HEK293 (cell line): ENCODE measurements around the gene HDAC1.
A peak's percentile ranks its signal among the peaks of the same experiment; 100 is the strongest.

Experiments used
- BCL11A ChIP-seq: fragments of 450-650 bp; formaldehyde crosslinking; IDR thresholded peaks from 2 replicates; pipeline ENCODE4 v1.5.1; 2016; ENCODE audit warnings: low read depth, missing biosample characterization, missing genetic modification characterization
- HOXA7 ChIP-seq: sonication (generic); formaldehyde crosslinking; IDR thresholded peaks from 2 replicates; pipeline ENCODE4 v1.8.1; 2022; ENCODE audit warnings: missing genetic modification reagents, borderline replicate concordance
- HOXC10 ChIP-seq: sonication (generic); formaldehyde crosslinking; IDR thresholded peaks from 2 replicates; pipeline ENCODE4 v1.8.1; 2023; ENCODE audit warnings: mild to moderate bottlenecking, missing genetic modification reagents
- KLF16 ChIP-seq: fragments of 450-650 bp; formaldehyde crosslinking; IDR thresholded peaks from 2 replicates; pipeline ENCODE4 v1.5.1; 2017; ENCODE audit warnings: missing biosample characterization, missing genetic modification characterization
- KLF8 ChIP-seq: fragments of 450-650 bp; formaldehyde crosslinking; IDR thresholded peaks from 2 replicates; pipeline ENCODE4 v1.5.1; 2016; ENCODE audit warnings: missing biosample characterization, missing genetic modification characterization
- KLF9 ChIP-seq: fragments of 450-650 bp; formaldehyde crosslinking; IDR thresholded peaks from 2 replicates; pipeline ENCODE4 v1.5.1; 2016; ENCODE audit warnings: missing biosample characterization, missing genetic modification characterization, low read depth
- WT1 ChIP-seq: fragments of 450-650 bp; formaldehyde crosslinking; IDR thresholded peaks from 2 replicates; pipeline ENCODE4 v1.5.1; 2016; ENCODE audit warnings: missing biosample characterization, missing genetic modification characterization
- ZBTB7A ChIP-seq: fragments of 450-650 bp; formaldehyde crosslinking; IDR thresholded peaks from 2 replicates; pipeline ENCODE4 v1.5.1; 2016; ENCODE audit warnings: low read depth, missing biosample characterization, missing genetic modification characterization
- ZNF121 ChIP-seq: fragments of 450-650 bp; formaldehyde crosslinking; IDR thresholded peaks from 2 replicates; pipeline ENCODE4 v1.5.1; 2016; ENCODE audit warnings: missing biosample characterization, missing genetic modification characterization
- ZNF155 ChIP-seq: fragments of 450-650 bp; formaldehyde crosslinking; IDR thresholded peaks from 2 replicates; pipeline ENCODE4 v1.5.1; 2016; ENCODE audit warnings: missing biosample characterization, missing genetic modification characterization
- ZNF223 ChIP-seq: fragments of 450-650 bp; formaldehyde crosslinking; IDR thresholded peaks from 2 replicates; pipeline ENCODE4 v1.5.1; 2016; ENCODE audit warnings: missing biosample characterization, missing genetic modification characterization
- ZNF274 ChIP-seq, 2 experiments: fragments of 200-500 bp in 1 of 2; fragments of 450-650 bp in 1 of 2; sonication (Bioruptor generic) in 1 of 2; formaldehyde crosslinking in 1 of 2; IDR thresholded peaks; 2 replicates each; pipeline versions ENCODE4 v1.5.1 to v1.6.1; 2014 to 2016; ENCODE audit warnings: borderline replicate concordance in 1 of 2, inconsistent platforms in 1 of 2, low read length in 1 of 2, missing biosample characterization in 1 of 2, missing genetic modification characterization in 1 of 2
- ZNF324 ChIP-seq: fragments of 450-650 bp; formaldehyde crosslinking; IDR thresholded peaks from 2 replicates; pipeline ENCODE4 v1.5.1; 2016; ENCODE audit warnings: missing biosample characterization, missing genetic modification characterization
- ZNF501 ChIP-seq: fragments of 450-650 bp; formaldehyde crosslinking; IDR thresholded peaks from 2 replicates; pipeline ENCODE4 v1.5.1; 2016; ENCODE audit warnings: missing biosample characterization, missing genetic modification characterization
- ZNF530 ChIP-seq: fragments of 450-650 bp; formaldehyde crosslinking; IDR thresholded peaks from 2 replicates; pipeline ENCODE4 v1.5.1; 2016; ENCODE audit warnings: low read depth, missing biosample characterization, missing genetic modification characterization
- ZNF555 ChIP-seq: fragments of 450-650 bp; formaldehyde crosslinking; conservative IDR thresholded peaks from 2 replicates; pipeline ENCODE4 v1.5.1; 2017; ENCODE audit warnings: missing biosample characterization, mild to moderate bottlenecking, missing genetic modification characterization, inconsistent platforms
- ZNF600 ChIP-seq: fragments of 450-650 bp; formaldehyde crosslinking; IDR thresholded peaks from 2 replicates; pipeline ENCODE4 v1.5.1; 2016; ENCODE audit warnings: missing biosample characterization, missing genetic modification characterization
- ZNF623 ChIP-seq: fragments of 450-650 bp; formaldehyde crosslinking; IDR thresholded peaks from 2 replicates; pipeline ENCODE4 v1.5.1; 2016; ENCODE audit warnings: missing biosample characterization, missing genetic modification characterization
- ZNF837 ChIP-seq: fragments of 450-650 bp; formaldehyde crosslinking; IDR thresholded peaks from 2 replicates; pipeline ENCODE4 v1.5.1; 2016; ENCODE audit warnings: missing biosample characterization, missing genetic modification characterization
- ZXDB ChIP-seq: fragments of 450-650 bp; formaldehyde crosslinking; IDR thresholded peaks from 2 replicates; pipeline ENCODE4 v1.5.1; 2016; ENCODE audit warnings: missing biosample characterization, missing genetic modification characterization
- TF ChIP-seq, protein P1 (sequence below): fragments of 450-650 bp; formaldehyde crosslinking; IDR thresholded peaks from 2 replicates; pipeline ENCODE4 v1.5.1; 2016; ENCODE audit warnings: missing biosample characterization, missing genetic modification characterization
- TF ChIP-seq, protein P2 (sequence below): fragments of 450-650 bp; formaldehyde crosslinking; IDR thresholded peaks from 2 replicates; pipeline ENCODE4 v1.5.1; 2016; ENCODE audit warnings: missing biosample characterization, missing genetic modification characterization
- TF ChIP-seq, protein P3 (sequence below): fragments of 450-650 bp; formaldehyde crosslinking; conservative IDR thresholded peaks from 2 replicates; pipeline ENCODE4 v1.5.1; 2016; ENCODE audit warnings: low read depth, missing biosample characterization, missing genetic modification characterization
- TF ChIP-seq, protein P4 (sequence below): fragments of 450-650 bp; formaldehyde crosslinking; optimal IDR thresholded peaks from 2 replicates; pipeline ENCODE3; 2016; ENCODE audit warnings: missing biosample characterization, mild to moderate bottlenecking, missing genetic modification characterization
- TF ChIP-seq, protein P5 (sequence below): fragments of 450-650 bp; formaldehyde crosslinking; IDR thresholded peaks from 2 replicates; pipeline ENCODE4 v1.5.1; 2016; ENCODE audit warnings: missing biosample characterization, missing genetic modification characterization

The HDAC1 gene

DNA sequence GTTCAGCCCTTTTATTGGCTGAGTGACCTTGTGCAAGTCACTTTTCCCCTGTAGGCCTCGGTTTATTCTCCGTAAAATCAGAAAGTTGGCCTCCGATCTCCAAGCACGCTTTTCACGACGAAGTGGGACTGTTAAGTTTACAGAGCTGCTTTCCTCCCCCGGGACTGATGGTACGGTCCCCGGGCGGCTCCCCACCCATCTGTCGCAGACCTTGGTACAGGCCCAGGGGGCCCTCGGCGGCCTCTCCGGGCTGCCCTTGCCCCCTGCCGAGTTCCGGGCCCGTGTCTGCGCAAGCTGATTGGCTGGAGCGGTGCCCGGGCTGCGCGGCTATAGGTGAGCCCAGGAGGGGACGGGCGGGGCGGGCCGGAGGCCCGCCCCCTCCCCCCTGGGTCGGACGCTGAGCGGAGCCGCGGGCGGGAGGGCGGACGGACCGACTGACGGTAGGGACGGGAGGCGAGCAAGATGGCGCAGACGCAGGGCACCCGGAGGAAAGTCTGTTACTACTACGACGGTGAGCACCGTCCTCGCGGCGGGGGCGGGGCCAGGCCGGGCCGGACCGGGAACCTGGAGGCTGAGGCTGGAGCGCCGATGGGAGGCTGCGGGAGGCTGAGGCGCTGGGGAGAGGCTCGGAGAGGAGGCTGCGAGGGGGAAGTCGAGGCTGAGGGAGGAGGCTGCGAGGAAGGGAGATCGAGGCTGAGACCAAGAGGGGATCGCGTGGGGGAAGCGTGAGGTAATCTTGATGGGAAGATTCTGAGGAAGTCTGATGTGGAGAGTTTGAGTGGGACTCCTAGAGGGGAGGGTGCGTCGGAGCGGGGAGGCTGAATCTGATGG is at the start of gene HDAC1 (continued):
- TF ChIP-seq, protein P1, sequence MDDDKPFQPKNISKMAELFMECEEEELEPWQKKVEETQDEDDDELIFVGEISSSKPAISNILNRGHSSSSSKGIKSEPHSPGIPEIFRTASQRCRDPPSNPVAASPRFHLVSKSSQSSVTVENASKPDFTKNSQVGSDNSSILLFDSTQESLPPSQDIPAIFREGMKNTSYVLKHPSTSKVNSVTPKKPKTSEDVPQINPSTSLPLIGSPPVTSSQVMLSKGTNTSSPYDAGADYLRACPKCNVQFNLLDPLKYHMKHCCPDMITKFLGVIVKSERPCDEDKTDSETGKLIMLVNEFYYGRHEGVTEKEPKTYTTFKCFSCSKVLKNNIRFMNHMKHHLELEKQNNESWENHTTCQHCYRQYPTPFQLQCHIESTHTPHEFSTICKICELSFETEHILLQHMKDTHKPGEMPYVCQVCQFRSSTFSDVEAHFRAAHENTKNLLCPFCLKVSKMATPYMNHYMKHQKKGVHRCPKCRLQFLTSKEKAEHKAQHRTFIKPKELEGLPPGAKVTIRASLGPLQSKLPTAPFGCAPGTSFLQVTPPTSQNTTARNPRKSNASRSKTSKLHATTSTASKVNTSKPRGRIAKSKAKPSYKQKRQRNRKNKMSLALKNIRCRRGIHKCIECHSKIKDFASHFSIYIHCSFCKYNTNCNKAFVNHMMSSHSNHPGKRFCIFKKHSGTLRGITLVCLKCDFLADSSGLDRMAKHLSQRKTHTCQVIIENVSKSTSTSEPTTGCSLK (tag by site-specific recombination), result no peak
- TF ChIP-seq, protein P2, sequence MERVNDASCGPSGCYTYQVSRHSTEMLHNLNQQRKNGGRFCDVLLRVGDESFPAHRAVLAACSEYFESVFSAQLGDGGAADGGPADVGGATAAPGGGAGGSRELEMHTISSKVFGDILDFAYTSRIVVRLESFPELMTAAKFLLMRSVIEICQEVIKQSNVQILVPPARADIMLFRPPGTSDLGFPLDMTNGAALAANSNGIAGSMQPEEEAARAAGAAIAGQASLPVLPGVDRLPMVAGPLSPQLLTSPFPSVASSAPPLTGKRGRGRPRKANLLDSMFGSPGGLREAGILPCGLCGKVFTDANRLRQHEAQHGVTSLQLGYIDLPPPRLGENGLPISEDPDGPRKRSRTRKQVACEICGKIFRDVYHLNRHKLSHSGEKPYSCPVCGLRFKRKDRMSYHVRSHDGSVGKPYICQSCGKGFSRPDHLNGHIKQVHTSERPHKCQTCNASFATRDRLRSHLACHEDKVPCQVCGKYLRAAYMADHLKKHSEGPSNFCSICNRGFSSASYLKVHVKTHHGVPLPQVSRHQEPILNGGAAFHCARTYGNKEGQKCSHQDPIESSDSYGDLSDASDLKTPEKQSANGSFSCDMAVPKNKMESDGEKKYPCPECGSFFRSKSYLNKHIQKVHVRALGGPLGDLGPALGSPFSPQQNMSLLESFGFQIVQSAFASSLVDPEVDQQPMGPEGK (tag by site-specific recombination), result peak; percentile 87
- TF ChIP-seq BCL11A (tag by site-specific recombination) (0 out of 2 replicates have a peak, but pooled peaks have one; percentile 25), ZNF600 (peak; percentile 91), ZNF223 (tag by site-specific recombination) (peak; percentile 66; the same call in 1 of the 2 replicates), HOXC10 (no peak), ZNF530 (no peak), ZNF324 (tag by site-specific recombination) (peak; percentile 86), WT1 (tag by site-specific recombination) (peak; percentile 40), HOXA7 (CRISPR knock-in tag) (no peak), ZNF837 (tag by site-specific recombination) (no peak), ZNF274 (IDR thresholded peaks at IDR 0.05; ENCODE audit: low read length) (no peak), ZNF274 (tag by site-specific recombination; IDR thresholded peaks at IDR 0.05; ENCODE audit: borderline replicate concordance) (no peak), KLF8 (tag by site-specific recombination) (peak; percentile 76), KLF9 (tag by site-specific recombination) (peak; percentile 87), ZBTB7A (tag by site-specific recombination) (peak; percentile 93), ZNF623 (tag by site-specific recombination) (0 out of 2 replicates have a peak, but pooled peaks have one; percentile 26), ZNF155 (tag by site-specific recombination) (no peak), ZNF121 (tag by site-specific recombination) (peak; percentile 71), ZNF501 (peak; percentile 95), ZNF555 (tag by site-specific recombination) (no peak), KLF16 (tag by site-specific recombination) (peak; percentile 97), ZXDB (tag by site-specific recombination) (no peak; the same call in none of the 2 replicates)
- TF ChIP-seq, protein P3, sequence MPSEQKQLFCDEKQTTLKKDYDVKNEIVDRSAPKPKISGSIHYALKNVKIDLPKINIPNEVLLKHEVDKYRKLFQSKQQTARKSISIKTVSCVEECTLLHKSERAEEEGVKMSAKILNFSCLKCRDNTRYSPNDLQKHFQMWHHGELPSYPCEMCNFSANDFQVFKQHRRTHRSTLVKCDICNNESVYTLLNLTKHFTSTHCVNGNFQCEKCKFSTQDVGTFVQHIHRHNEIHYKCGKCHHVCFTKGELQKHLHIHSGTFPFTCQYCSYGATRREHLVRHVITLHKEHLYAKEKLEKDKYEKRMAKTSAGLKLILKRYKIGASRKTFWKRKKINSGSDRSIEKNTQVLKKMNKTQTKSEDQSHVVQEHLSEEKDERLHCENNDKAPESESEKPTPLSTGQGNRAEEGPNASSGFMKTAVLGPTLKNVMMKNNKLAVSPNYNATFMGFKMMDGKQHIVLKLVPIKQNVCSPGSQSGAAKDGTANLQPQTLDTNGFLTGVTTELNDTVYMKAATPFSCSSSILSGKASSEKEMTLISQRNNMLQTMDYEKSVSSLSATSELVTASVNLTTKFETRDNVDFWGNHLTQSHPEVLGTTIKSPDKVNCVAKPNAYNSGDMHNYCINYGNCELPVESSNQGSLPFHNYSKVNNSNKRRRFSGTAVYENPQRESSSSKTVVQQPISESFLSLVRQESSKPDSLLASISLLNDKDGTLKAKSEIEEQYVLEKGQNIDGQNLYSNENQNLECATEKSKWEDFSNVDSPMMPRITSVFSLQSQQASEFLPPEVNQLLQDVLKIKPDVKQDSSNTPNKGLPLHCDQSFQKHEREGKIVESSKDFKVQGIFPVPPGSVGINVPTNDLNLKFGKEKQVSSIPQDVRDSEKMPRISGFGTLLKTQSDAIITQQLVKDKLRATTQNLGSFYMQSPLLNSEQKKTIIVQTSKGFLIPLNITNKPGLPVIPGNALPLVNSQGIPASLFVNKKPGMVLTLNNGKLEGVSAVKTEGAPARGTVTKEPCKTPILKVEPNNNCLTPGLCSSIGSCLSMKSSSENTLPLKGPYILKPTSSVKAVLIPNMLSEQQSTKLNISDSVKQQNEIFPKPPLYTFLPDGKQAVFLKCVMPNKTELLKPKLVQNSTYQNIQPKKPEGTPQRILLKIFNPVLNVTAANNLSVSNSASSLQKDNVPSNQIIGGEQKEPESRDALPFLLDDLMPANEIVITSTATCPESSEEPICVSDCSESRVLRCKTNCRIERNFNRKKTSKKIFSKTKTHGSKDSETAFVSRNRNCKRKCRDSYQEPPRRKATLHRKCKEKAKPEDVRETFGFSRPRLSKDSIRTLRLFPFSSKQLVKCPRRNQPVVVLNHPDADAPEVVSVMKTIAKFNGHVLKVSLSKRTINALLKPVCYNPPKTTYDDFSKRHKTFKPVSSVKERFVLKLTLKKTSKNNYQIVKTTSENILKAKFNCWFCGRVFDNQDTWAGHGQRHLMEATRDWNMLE (tag by site-specific recombination), result no peak
- TF ChIP-seq, protein P4, sequence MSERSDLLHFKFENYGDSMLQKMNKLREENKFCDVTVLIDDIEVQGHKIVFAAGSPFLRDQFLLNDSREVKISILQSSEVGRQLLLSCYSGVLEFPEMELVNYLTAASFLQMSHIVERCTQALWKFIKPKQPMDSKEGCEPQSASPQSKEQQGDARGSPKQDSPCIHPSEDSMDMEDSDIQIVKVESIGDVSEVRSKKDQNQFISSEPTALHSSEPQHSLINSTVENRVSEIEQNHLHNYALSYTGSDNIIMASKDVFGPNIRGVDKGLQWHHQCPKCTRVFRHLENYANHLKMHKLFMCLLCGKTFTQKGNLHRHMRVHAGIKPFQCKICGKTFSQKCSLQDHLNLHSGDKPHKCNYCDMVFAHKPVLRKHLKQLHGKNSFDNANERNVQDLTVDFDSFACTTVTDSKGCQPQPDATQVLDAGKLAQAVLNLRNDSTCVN (tag by site-specific recombination), result peak; percentile 73
- TF ChIP-seq, protein P5, sequence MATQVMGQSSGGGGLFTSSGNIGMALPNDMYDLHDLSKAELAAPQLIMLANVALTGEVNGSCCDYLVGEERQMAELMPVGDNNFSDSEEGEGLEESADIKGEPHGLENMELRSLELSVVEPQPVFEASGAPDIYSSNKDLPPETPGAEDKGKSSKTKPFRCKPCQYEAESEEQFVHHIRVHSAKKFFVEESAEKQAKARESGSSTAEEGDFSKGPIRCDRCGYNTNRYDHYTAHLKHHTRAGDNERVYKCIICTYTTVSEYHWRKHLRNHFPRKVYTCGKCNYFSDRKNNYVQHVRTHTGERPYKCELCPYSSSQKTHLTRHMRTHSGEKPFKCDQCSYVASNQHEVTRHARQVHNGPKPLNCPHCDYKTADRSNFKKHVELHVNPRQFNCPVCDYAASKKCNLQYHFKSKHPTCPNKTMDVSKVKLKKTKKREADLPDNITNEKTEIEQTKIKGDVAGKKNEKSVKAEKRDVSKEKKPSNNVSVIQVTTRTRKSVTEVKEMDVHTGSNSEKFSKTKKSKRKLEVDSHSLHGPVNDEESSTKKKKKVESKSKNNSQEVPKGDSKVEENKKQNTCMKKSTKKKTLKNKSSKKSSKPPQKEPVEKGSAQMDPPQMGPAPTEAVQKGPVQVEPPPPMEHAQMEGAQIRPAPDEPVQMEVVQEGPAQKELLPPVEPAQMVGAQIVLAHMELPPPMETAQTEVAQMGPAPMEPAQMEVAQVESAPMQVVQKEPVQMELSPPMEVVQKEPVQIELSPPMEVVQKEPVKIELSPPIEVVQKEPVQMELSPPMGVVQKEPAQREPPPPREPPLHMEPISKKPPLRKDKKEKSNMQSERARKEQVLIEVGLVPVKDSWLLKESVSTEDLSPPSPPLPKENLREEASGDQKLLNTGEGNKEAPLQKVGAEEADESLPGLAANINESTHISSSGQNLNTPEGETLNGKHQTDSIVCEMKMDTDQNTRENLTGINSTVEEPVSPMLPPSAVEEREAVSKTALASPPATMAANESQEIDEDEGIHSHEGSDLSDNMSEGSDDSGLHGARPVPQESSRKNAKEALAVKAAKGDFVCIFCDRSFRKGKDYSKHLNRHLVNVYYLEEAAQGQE (tag by site-specific recombination), result no peak
